Neural progenitor cell (in vitro differentiated cells): Measurements from ENCODE around the gene TXNDC5. TPM values are rescaled to one million over a fixed set of nuclear protein-coding genes. Genes with fewer than 3 reads are reported as not detected.

Experiments
- DNase-seq: peaks from one replicate; pipeline ENCODE4 v3.0.0-alpha.2; 2016; ENCODE audit warnings: low spot score
- H2AFZ ChIP-seq: fragments of 200-600 bp; sonication (generic); replicated peaks from 2 replicates; pipeline ENCODE4 v1.6.1; 2016; ENCODE audit warnings: antibody characterized with exemption
- H3F3A ChIP-seq: fragments of 200-600 bp; sonication (generic); 2 replicates; pipeline ENCODE4 v1.6.1; 2016; ENCODE audit warnings: antibody characterized with exemption, low read depth
- H3K27ac ChIP-seq: fragments of 200-600 bp; sonication (generic); 2 replicates; pipeline ENCODE4 v1.5.1; 2016; ENCODE audit warnings: mild to moderate bottlenecking
- H3K27me3 ChIP-seq: fragments of 200-600 bp; sonication (generic); 2 replicates; pipeline ENCODE4 v1.6.1; 2016; ENCODE audit warnings: mild to moderate bottlenecking, moderate library complexity
- H3K36me3 ChIP-seq: fragments of 200-600 bp; sonication (generic); 2 replicates; pipeline ENCODE4 v1.5.1; 2016
- H3K4me1 ChIP-seq: fragments of 200-600 bp; sonication (generic); 2 replicates; pipeline ENCODE4 v1.6.1; 2016; ENCODE audit warnings: mixed run types
- H3K4me2 ChIP-seq: fragments of 200-600 bp; sonication (generic); 2 replicates; pipeline ENCODE4 v1.6.1; 2016
- H3K4me3 ChIP-seq: fragments of 200-600 bp; sonication (generic); 2 replicates; pipeline ENCODE4 v1.5.1; 2016
- H3K79me2 ChIP-seq: fragments of 200-600 bp; sonication (generic); 2 replicates; pipeline ENCODE4 v1.6.1; 2016; ENCODE audit warnings: low read depth
- H3K9ac ChIP-seq: fragments of 200-600 bp; sonication (generic); 2 replicates; pipeline ENCODE4 v1.6.1; 2016
- H3K9me3 ChIP-seq: fragments of 200-600 bp; sonication (generic); 2 replicates; pipeline ENCODE4 v1.5.1; 2016; ENCODE audit warnings: low read depth
- H4K20me1 ChIP-seq: fragments of 200-600 bp; sonication (generic); 2 replicates; pipeline ENCODE4 v1.6.1; 2016; ENCODE audit warnings: low read depth
- H3K27ac Mint-ChIP-seq: 3 replicates; pipeline ENCODE4 v1.8.0; 2021; ENCODE audit warnings: mixed read lengths
- H3K27me3 Mint-ChIP-seq: 2 replicates; pipeline ENCODE4 v1.8.0; 2022; ENCODE audit warnings: low read depth, mild to moderate bottlenecking, inconsistent platforms, moderate library complexity, mixed read lengths; ENCODE audit not compliant: insufficient read depth
- H3K36me3 Mint-ChIP-seq: 3 replicates; pipeline ENCODE4 v1.8.0; 2021; ENCODE audit warnings: mixed read lengths
- H3K4me1 Mint-ChIP-seq: 3 replicates; pipeline ENCODE4 v1.8.0; 2021; ENCODE audit warnings: mixed read lengths
- H3K4me3 Mint-ChIP-seq: 3 replicates; pipeline ENCODE4 v1.8.0; 2021; ENCODE audit warnings: mild to moderate bottlenecking, moderate library complexity, mixed read lengths
- H3K9me3 Mint-ChIP-seq: 3 replicates; pipeline ENCODE4 v1.8.0; 2020; ENCODE audit warnings: mixed read lengths
- CTCF ChIP-seq: fragments of 200-600 bp; sonication (generic); IDR thresholded peaks from 2 replicates; pipeline ENCODE4 v1.5.1; 2017; ENCODE audit warnings: antibody characterized with exemption, mild to moderate bottlenecking
- EZH2 ChIP-seq: fragments of 200-600 bp; sonication (generic); IDR thresholded peaks from 2 replicates; pipeline ENCODE4 v1.6.1; 2017; ENCODE audit warnings: antibody characterized with exemption, mild to moderate bottlenecking, moderate library complexity
- EZH2phosphoT487 ChIP-seq: fragments of 200-600 bp; sonication (generic); IDR thresholded peaks from 2 replicates; pipeline ENCODE4 v1.6.1; 2017; ENCODE audit warnings: antibody characterized with exemption
- total RNA-seq: library from RNA; depleted of rRNA; stranded (reverse); fragments of >200 nt; gene quantifications from 2 replicates; pipeline ENCODE4 v1.2.3, GENCODE V29; 2015; ENCODE audit warnings: low replicate concordance

The TXNDC5 gene
- total RNA-seq, 1 donor from 2014 or later = 155 TPM

- Histone ChIP-seq H4K20me1 (no peaks in the 10 kb centered on the region), H3K4me3 (no peak overlapping the region), H3K9me3 (no peaks in the 10 kb centered on the region), H3F3A (peaks cover 6% of the 10 kb centered on the region), H3K27me3 (no peaks in the 10 kb centered on the region), H3K36me3 (peaks cover 6% of the 10 kb centered on the region), H3K4me2 (no peak overlapping the region), H3K4me1 (no peaks in the 10 kb centered on the region), H3K27ac (no peak overlapping the region), H2AFZ (no peak overlapping the region), H3K9ac (no peak overlapping the region), H3K79me2 (no peaks in the 10 kb centered on the region)
- Mint-ChIP-seq H3K27ac (no peak overlapping the region), H3K27me3 (peaks cover 2% of the 10 kb centered on the region), H3K36me3 (peaks cover 18% of the 10 kb centered on the region), H3K4me3 (no peak overlapping the region), H3K4me1 (peaks cover 6% of the 10 kb centered on the region), H3K9me3 (no peaks in the 10 kb centered on the region)
- no peak for TF ChIP-seq EZH2phosphoT487
- no peak for TF ChIP-seq EZH2
- no peak for TF ChIP-seq CTCF
- no peak for DNase-seq
Measured at GRCh38 chr6:7878401-7878964, 32.1 kb downstream of the TXNDC5 start.

DNA sequence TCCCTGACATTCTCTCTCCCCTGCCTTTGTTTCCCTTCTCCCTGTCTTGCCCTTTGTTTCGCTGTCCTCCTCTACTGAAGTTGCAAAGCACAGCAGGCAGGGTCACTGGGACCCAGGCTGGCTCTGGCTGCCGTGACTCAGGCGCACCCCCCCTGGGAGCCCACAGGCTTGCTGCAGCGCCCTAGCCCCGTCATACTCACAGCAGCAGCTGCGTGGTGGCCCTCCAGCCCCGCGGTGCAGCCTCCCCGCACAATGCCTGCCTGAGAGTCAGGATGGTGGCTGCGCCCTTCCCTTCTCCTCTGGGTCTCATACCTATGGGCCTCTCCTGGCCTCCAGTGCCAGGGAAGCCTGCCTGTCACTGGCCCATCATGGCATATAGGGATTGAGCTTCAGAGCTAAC lies 41.7 kb downstream of the TXNDC5 start:
- no peaks in the 10 kb centered on the region for H3K36me3 Mint-ChIP-seq
- Histone ChIP-seq H3F3A (no peaks in the 10 kb centered on the region), H3K9me3 (no peaks in the 10 kb centered on the region), H3K9ac (no peak overlapping the region), H3K4me3 (no peak overlapping the region), H3K4me2 (no peak overlapping the region), H4K20me1 (no peaks in the 10 kb centered on the region), H3K27ac (no peak overlapping the region), H3K27me3 (no peaks in the 10 kb centered on the region), H3K4me1 (peaks cover 9% of the 10 kb centered on the region), H2AFZ (peak overlapping the region; percentile 57), H3K79me2 (no peaks in the 10 kb centered on the region), H3K36me3 (no peaks in the 10 kb centered on the region)
- H3K4me1 Mint-ChIP-seq = peaks cover 4% of the 10 kb centered on the region
- TF ChIP-seq EZH2phosphoT487 (no peak), CTCF (no peak), EZH2 (no peak)
- peak; percentile 15 for DNase-seq
- peaks cover 2% of the 10 kb centered on the region for H3K9me3 Mint-ChIP-seq
- H3K27me3 Mint-ChIP-seq = peaks cover 3% of the 10 kb centered on the region
- H3K4me3 Mint-ChIP-seq = no peak overlapping the region
- no peak overlapping the region for H3K27ac Mint-ChIP-seq

DNA sequence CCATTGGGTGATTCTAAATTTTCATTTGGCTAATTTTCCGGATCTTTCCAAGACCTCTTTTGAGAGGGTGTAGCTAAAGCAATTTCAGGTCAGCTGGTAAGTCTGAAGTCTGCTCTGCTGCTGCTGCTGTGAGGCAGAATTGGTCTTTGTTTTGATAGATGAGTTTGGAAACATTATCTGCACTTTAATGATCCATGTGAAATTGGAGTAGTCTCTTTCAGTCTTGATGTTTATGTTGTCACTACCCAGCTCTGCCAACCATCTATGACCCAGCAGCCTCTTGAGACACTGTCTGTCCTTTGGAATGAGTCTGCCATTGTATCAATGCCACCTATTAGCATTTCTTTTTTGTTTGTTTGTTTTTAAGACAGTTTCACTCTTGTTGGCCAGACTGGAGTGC lies 44.1 kb downstream of the TXNDC5 start:
- Histone ChIP-seq H3K36me3 (no peaks in the 10 kb centered on the region), H3K4me2 (no peak overlapping the region), H3K4me1 (peaks cover 9% of the 10 kb centered on the region), H2AFZ (no peak overlapping the region), H3K27me3 (no peaks in the 10 kb centered on the region), H4K20me1 (no peaks in the 10 kb centered on the region), H3K27ac (no peak overlapping the region), H3K9ac (no peak overlapping the region), H3K9me3 (no peaks in the 10 kb centered on the region), H3K4me3 (no peak overlapping the region), H3K79me2 (no peaks in the 10 kb centered on the region), H3F3A (no peaks in the 10 kb centered on the region)
- H3K4me1 Mint-ChIP-seq = peaks cover 4% of the 10 kb centered on the region
- peaks cover 2% of the 10 kb centered on the region for H3K9me3 Mint-ChIP-seq
- no peak for DNase-seq
- no peak for TF ChIP-seq EZH2
- TF ChIP-seq EZH2phosphoT487 = no peak
- no peak for TF ChIP-seq CTCF
- H3K27ac Mint-ChIP-seq = no peak overlapping the region
- peaks cover 6% of the 10 kb centered on the region for H3K27me3 Mint-ChIP-seq
- peaks cover 3% of the 10 kb centered on the region for H3K36me3 Mint-ChIP-seq
- no peak overlapping the region for H3K4me3 Mint-ChIP-seq
